ENCODE data around the gene ABCG2. TPM values are rescaled to one million over a fixed set of nuclear protein-coding genes. Genes with fewer than 3 reads are reported as not detected.

Gene ABCG2
- polyA plus RNA-seq, 1 experiment = 0.45 TPM

GRCh38 chr4:88171206-88171605 lies 12.8 kb upstream of the ABCG2 start:
- TF ChIP-seq, protein P1, sequence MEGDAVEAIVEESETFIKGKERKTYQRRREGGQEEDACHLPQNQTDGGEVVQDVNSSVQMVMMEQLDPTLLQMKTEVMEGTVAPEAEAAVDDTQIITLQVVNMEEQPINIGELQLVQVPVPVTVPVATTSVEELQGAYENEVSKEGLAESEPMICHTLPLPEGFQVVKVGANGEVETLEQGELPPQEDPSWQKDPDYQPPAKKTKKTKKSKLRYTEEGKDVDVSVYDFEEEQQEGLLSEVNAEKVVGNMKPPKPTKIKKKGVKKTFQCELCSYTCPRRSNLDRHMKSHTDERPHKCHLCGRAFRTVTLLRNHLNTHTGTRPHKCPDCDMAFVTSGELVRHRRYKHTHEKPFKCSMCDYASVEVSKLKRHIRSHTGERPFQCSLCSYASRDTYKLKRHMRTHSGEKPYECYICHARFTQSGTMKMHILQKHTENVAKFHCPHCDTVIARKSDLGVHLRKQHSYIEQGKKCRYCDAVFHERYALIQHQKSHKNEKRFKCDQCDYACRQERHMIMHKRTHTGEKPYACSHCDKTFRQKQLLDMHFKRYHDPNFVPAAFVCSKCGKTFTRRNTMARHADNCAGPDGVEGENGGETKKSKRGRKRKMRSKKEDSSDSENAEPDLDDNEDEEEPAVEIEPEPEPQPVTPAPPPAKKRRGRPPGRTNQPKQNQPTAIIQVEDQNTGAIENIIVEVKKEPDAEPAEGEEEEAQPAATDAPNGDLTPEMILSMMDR (IDR thresholded peaks at IDR 0.05; ENCODE audit: insufficient read depth, low read depth, low read length) = no peak
- Histone ChIP-seq H3K27me3 (ENCODE audit: control insufficient read depth, insufficient read depth, low read length) (no peaks in the 10 kb centered on the region), H3K4me3 (ENCODE audit: low read depth, low read length) (no peak overlapping the region), H3K36me3 (ENCODE audit: control insufficient read depth, insufficient read depth, low read length) (no peaks in the 10 kb centered on the region)
- CTCF ChIA-PET = no interaction called here
- no peak for DNase-seq (ENCODE audit: low read depth)
- POLR2A ChIA-PET = no interaction called here

GRCh38 chr4:88169298-88169697 lies 10.9 kb upstream of the ABCG2 start:
- TF ChIP-seq, protein P1 (IDR thresholded peaks at IDR 0.05; ENCODE audit: insufficient read depth, low read depth, low read length) = no peak
- no peaks in the 10 kb centered on the region for H3K27me3 ChIP-seq (ENCODE audit: control insufficient read depth, insufficient read depth, low read length)
- ChIA-PET POLR2A (no interaction called here), CTCF (interaction anchor here (1.0 kb wide), 1 partner anchor 10 kb away, joined by 3 read pairs; the partner anchor contains the start of gene ABCG2)
- DNase-seq (ENCODE audit: low read depth) = no peak
- H3K36me3 ChIP-seq (ENCODE audit: control insufficient read depth, insufficient read depth, low read length) = no peaks in the 10 kb centered on the region
- H3K4me3 ChIP-seq (ENCODE audit: low read depth, low read length) = no peak overlapping the region

DNA sequence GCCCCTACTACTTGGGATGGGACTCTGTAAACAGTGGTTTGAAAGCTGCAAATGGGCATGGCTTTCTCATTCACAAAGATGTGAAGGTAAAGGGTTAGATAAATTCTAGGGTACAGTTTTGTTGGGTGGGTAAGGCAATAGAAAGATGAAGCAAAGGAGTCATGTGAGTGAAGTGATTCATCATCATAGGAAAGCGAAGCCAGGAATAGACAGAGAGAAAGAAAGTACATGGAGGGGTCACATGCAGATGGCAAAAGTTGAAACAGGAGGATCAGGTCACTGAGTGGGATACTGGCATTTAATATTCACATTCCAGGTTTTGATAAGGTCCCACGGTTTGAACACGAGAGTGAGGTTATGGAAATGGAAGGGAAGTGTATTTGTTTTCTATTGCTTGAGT lies 8.2 kb upstream of the ABCG2 start:
- TF ChIP-seq, protein P1 (IDR thresholded peaks at IDR 0.05; ENCODE audit: insufficient read depth, low read depth, low read length) = no peak
- DNase-seq (ENCODE audit: low read depth) = no peak
- H3K4me3 ChIP-seq (ENCODE audit: low read depth, low read length) = no peak overlapping the region
- H3K36me3 ChIP-seq (ENCODE audit: control insufficient read depth, insufficient read depth, low read length) = no peaks in the 10 kb centered on the region
- H3K27me3 ChIP-seq (ENCODE audit: control insufficient read depth, insufficient read depth, low read length) = no peaks in the 10 kb centered on the region
- ChIA-PET POLR2A (no interaction called here), CTCF (no interaction called here)

DNA sequence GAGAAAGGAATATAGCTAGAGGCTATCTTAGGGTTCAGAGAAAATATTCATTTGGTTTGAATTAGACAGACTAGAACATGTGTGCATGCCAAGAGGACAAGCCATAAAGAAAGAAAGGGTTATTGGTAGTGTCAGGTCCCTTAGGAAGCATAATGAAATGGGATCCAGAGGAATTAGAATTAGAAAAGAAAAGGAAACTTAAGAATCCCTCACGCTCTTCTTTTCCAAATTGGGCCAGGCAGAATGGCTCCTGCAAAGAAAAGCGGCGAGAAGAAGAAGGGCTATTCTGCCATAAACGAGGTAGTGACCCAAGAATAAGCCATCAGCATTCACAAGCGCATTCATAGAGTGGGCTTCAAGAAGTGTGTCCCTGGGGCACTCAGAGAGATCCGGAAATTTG lies 4.9 kb upstream of the ABCG2 start:
- no peak for DNase-seq (ENCODE audit: low read depth)
- no peak overlapping the region for H3K4me3 ChIP-seq (ENCODE audit: low read depth, low read length)
- no peaks in the 10 kb centered on the region for H3K36me3 ChIP-seq (ENCODE audit: control insufficient read depth, insufficient read depth, low read length)
- TF ChIP-seq, protein P1 (IDR thresholded peaks at IDR 0.05; ENCODE audit: insufficient read depth, low read depth, low read length) = no peak
- POLR2A ChIA-PET = no interaction called here
- CTCF ChIA-PET = interaction anchor here (0.7 kb wide), 1 partner anchor 25 kb away, joined by 3 read pairs; no protein-coding TSS in a partner anchor
- H3K27me3 ChIP-seq (ENCODE audit: control insufficient read depth, insufficient read depth, low read length) = no peaks in the 10 kb centered on the region

- H3K27me3 ChIP-seq (ENCODE audit: control insufficient read depth, insufficient read depth, low read length) = no peaks in the 10 kb centered on the region
- POLR2A ChIA-PET = no interaction called here
- no peak for DNase-seq (ENCODE audit: low read depth)
- no peak overlapping the region for H3K4me3 ChIP-seq (ENCODE audit: low read depth, low read length)
- TF ChIP-seq, protein P1 (IDR thresholded peaks at IDR 0.05; ENCODE audit: insufficient read depth, low read depth, low read length) = no peak
- H3K36me3 ChIP-seq (ENCODE audit: control insufficient read depth, insufficient read depth, low read length) = no peaks in the 10 kb centered on the region
- CTCF ChIA-PET = no interaction called here
Measured at GRCh38 chr4:88162626-88163025, 4.2 kb upstream of the ABCG2 start.

All from BJ (cell line).